NCI-H1048 (cell line): ENCODE results near the gene DLG1.
"Not testable (repeated sequence)": the region's sequence is repeated elsewhere in the genome, so short reads cannot be mapped to it uniquely, and the experiment has no call there.

Experiments used
- DNase-seq: peaks from one replicate; lab custom pipeline; 2025; lab: John Stamatoyannopoulos, UW

DLG1 gene

DNA sequence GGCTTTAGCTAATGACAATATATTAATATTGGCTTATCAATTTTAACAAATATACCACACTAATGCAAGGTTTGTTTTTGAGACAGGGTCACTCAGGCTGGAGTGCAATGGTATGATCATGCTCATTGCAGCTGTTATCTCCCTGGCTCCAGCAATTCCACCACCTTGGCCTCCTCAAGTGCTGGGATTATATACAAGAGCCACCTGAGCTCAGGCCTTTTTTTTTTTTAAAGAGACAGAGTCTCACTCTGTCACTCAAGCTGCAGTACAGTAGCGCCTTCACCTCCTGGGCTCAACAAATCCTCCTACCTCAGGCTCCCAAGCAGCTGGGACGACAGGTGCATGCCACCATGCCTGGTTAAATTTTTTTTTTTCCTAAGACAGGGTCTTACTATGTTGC, 11.7 kb downstream of the DLG1 start:
- DNase-seq, result no peak

DNA sequence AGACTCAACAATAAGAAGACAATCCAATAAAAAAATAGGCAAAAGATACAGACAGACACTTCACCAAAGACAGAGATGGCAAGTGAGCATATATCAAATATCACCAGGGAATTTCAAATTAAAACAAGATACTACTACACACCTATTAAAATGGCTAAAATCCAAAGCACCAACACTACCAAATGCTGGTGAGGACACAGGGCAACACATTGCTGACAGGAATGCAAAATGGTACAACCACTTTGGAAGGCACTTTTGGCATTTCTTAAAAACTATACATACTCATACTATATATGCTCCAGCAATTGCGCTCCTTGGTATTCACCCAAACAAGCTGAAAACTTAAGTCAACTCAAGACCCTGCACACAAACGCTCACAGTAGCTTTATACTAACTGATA, 12.9 kb downstream of the DLG1 start:
- DNase-seq, result no peak

DNA sequence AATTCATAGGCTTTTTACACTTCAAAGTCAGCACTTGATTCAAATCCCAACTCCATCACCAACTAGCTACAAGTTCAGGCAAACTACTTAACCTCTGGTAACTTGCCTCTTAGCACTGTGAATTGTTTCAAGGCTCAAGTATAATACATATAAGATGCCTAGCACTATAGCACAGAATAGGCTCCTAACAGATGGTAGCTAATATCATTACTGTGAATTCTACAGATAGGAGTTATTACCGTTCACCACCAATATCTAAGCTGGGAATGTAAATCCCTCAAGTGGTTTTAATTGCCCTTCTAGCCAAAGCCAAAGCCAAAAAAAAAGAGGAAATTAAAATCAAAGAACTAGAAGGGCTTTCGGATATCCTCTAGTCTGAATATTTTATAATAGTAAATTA, 15.4 kb downstream of the DLG1 start:
- no peak for DNase-seq

DNA sequence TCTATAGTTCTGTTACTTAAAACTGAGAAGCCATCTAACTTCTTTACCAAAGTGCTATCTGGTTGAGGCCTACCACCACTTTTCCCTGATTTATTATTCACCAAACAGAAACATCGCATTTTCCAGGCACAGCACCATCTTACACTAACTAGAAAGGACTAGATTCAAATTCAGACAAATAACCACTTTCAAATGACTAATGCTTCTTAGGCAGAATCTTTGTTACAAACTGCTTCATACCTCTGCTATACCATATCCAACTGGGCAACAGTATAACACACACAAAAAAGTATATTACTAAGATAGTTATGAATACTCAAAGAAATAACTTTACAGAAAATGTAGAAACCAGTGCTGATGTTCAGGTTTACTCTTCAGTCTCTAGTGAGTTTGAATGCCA, 16.6 kb downstream of the DLG1 start:
- no peak for DNase-seq

DNA sequence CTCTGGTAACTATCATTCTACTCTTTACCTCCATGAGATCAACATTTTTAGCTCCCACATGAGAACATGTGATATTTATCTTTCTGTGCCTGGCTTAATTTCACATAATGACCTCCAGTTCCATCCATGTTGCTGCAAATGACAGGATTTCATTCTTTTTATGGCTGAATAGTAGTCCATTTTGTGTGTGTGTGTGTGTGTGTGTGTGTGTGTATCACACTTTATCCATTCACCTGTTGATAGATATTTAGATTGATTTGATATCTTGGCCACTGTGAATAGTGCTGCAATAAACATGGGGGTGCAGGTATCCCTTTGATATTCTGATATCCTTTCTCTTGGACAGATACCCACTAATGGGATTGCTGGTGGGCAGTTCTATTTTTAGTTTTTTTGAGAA, 18.3 kb downstream of the DLG1 start:
- no peak for DNase-seq

DNA sequence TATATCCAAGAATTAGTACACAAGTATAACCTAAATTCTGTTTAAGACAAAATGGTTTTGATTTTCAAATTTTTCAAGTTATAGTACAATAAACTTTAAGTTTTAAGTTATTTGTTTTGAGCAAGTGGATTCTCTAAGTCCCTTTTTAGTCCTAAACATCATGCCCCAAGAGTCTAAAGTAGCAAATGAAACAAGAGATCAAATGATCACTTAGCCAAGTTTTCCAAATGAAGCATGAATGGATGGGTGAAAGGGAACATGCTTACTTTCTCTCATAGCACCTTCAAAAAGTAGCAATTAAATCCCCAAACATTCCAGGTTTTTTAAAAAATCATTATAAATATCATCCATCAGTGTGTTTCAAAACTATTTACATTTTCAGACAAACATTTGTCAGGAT, 19.5 kb downstream of the DLG1 start:
- DNase-seq, result no peak

DNA sequence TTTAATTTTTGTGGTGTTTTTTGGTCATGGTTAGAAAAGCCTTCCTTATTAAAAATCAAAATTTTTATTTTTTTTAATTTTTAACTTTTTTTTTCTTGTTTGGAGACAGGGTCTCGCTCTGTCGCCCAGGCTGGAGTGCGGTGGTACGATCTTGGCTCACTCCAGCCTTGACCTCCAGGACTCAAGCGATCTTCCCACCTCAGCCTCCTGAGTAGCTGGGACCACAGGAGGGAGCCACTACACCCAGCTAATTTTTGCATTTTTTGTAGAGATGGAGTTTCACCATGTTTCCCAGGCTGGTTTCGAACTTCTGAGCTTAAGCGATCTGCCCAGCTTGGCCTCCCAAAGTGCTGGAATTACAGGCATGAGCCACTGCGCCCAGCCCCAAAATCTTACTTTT, 21.6 kb downstream of the DLG1 start:
- not testable (repeated sequence) for DNase-seq

DNA sequence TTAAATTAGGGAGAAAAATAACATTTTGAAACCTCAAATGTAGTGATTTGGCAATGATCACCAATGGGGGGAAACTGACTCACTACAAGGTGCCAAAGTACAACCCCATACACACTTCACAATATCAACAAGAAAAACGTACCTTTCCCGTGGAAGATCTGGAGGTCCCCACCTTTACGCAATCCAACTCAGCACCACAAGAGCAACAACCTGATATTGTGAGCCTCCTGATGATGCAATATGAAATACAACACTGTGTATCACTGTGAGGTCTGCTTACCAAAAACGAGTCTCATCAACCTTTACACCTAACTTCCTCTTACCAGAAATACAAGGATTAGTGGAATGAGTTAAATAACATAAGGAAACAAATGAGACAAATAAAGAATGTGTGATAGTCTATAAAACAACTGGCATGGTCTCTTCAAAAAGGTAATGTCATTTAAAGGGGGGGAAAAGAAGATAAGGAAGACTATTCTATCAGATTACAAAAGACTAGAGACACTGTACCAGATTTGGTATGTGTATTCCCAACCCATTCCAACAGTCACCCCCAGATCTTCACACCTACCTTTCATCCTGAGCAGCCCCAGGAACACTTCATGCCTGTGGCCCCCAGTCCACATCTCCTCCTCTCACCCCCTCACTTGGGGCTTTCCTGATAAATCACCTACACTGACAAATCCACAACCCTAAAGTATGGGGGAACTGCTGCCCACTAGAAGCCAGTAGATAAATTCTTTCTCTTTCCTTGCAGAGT, 27.7 kb downstream of the DLG1 start:
- DNase-seq, result no peak

DNA sequence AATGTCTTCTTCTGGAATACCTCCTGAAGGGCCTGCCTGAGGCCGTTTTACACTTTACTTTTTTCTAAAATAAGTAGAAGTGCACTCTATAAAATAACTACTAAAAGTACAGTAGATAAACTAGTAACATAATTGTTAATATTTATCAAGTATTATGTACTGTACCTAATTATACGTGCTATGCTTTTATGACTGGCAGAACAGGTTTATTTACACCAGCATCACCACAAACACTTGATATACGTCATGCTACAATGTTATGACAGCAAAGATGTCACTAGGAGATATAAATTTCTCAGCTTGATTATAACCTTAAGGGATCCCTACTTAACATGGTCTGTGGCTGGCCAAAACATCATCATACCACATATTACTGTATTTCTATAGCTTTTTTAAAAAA, 29.4 kb downstream of the DLG1 start:
- DNase-seq, result no peak

DNA sequence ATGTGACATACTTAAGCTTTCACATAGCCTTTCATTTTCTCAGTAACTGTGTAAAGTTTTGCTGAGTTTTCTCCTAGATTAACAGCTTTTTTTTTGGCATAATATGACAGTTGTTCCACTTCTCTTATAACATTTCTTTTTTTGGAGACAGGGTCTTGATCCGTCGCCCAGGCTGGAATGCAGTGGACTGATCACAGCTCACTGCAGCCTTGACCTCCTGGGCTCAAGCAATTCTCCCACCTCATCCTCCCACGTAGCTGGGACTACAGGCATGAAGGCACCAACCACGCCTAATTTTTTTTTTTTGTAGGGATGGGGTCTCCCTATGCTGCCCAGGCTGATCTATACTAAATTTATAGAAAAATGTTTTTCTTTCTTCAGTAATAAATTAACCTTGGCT, 30.1 kb downstream of the DLG1 start:
- DNase-seq, result no peak

DNA sequence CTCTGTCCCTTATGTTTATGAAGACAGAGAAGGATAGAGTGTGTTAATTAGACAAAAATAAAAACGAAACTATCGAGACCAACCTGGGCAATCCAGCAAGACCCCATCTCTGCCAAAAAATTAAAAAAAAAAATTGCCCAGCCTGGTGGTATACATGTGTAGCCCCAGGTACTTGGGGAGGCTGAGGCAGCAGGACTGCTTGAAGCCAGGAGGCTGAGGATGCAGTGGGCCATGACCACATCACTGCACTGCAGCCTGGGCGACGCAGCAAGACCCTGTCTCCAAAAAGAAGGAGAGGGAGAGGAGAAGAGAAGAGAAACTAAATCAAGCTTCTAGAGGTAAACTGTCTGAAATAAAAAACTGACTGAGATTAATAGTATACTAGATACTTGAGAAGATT, 32.1 kb downstream of the DLG1 start:
- DNase-seq, result no peak

DNA sequence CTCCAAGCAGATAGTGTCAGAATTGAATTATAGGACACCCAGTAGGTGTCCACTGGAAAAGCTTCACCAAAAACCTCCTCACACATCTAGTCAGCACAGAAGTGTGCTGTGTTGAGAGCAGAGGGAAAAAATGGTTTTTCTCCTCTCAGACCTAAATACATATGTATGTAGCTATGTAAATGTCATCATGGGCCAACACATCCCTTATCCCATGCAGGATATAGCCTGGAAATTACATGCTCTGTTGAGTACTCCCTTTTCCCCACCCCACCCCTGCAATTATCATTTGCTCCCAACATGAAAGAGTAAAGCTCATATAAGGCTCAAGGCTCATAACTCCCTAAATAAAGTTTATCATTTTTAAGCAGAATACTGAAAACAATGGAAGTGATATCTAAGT, 35.7 kb downstream of the DLG1 start:
- DNase-seq, result no peak

DNA sequence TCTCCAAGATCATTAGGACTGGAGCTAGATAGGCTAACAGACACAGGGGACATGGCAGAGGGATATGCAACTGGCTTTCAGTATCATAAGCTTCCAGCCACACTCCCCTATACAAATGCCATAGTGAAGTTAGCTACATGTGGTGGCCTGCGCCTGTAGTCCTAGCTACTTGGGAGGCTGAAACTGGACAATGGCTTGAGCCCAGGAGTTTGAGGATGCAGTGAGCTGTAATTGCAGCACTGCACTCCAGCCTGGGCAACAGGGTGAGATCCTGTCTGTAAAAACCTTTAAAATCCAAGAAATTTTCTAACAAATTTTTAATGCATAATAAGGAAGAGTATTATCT, 37.3 kb downstream of the DLG1 start:
- no peak for DNase-seq

DNA sequence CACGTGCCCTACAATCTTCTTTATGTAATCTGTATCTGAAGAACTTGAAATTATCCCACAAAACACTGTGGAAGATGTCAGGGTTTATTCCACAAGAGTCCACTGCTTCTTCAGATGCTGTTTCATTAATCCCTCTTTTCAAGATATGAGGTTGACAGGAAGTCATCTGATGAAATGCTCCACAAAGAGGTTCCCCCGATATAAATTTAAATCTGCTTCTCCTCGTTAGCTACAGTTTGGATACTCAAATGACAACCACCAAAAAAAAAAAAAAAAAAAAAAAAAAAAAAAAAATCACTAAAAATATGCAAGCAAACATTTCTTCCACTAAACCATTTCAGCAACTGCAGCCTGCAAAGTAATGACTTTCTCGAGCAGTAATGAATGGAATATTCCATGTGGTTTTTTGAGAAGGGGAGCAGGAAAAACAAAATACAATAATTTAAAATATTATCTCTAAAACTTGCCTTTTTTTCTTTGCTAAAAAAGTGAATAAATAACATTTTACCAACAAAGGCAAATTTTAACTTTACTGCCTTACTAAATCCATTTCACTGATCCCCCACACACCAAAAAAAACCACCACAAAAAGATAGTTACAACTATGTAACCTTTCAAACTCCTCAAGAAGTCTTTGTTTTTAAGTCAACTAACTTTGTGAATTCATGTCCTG, 37.8 kb downstream of the DLG1 start:
- DNase-seq, result no peak

DNA sequence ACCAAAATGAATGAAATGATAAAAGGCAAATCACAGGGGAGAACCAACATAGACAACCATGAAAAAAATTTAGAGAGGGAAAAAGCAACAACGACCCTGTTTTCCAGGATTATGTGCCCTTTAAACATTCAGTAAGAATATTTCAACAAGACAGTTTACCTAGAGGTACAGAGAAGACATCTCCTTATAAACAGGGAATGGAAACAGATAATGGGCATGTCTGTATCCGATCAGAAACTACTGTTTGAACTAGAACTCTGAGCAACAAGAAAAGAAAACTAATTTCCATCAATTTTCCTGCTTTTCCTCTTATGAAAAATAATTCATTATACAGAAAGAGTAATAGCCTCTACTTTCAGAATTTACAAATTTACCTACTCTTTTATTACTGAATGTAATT, 39.3 kb downstream of the DLG1 start:
- no peak for DNase-seq

DNA sequence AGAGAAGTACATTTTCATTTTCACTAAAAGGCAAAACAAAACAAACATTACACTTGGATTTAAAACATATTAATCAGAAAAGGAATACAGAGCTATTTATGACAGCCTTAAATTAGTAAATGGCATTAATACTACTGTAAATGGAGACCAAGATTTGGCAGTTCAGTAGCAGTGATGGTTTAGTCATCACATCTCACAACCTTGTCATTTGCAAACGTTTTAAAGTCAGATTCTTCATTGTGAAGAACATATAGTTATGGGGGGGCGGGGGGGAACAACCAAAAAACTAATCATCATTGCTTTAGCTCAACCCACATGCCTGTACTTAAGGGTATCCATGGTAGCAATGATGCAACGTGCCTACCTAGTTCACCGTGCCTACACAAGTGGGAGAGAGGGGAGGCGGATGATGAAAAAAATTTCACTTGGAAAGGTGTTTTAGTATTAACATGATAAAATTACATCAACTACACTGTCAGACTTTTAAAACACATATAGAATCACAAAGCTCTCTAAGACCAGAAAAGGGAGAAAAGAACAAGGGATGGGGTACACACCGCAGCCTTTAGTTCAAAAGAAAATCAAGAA, 40.1 kb downstream of the DLG1 start:
- no peak for DNase-seq

DNA sequence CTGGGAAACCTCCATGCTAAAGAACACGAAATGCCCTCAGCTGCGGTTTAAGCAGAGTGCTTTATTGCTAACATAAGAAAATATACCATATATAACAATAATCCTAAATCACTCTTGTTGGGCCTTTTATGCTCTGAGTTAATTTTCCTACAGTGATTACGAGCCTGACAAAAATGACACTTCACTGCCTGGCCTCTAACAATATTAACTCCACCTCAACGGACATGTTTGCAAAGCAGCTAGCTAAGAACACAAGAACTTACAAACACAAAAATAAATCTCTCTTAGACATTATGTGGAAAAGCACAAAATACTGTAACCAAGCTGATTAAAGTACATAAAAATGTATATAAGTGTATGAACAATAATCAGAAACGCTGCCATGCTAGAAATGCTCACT, 40.7 kb downstream of the DLG1 start:
- no peak for DNase-seq

DNA sequence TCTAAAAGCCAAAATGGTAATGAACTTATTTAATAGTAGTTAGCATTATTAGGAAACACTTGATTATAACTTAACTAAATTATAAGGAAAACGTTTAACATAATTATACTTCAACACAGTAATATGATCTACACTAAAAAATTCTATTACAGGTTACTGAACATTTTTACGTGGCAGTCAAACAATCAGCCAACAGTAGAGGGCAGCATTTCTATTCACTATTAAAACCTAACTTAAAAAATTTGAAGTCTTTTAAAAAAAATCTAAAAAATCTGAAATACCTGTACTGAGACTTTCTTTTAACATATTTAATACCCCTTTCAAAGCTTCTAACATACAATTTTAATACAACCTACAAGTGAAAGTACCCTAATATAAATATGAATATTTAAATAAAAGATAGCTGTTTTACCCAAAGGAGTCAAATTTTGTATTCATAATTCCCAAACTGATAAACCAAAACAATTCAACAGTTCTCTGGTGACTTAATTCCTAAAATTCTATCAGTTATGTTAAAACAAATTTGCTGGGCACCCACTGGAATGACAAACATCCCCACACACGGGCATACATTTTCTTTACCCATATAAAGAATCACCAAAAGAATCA, 41.5 kb downstream of the DLG1 start:
- DNase-seq, result no peak

DNA sequence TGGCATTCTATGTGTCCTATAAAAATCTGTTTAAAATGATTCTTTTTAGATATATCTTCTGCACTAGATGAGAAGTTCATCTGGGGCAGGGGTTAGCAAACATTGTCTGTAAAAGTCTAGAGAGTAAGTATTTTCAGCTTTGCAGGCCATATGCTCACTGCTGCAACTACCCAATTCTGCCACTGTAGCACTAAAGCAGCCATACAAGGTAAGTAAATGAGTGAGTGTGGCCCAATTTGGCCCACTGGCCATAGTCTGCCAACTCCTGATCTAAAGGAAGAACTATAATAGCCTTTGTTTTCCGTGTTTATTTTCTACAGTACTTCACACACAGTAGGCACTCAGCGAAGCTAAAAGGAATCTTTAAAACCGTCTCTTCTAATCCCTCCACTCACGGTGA, 42.3 kb downstream of the DLG1 start:
- DNase-seq, result no peak

DNA sequence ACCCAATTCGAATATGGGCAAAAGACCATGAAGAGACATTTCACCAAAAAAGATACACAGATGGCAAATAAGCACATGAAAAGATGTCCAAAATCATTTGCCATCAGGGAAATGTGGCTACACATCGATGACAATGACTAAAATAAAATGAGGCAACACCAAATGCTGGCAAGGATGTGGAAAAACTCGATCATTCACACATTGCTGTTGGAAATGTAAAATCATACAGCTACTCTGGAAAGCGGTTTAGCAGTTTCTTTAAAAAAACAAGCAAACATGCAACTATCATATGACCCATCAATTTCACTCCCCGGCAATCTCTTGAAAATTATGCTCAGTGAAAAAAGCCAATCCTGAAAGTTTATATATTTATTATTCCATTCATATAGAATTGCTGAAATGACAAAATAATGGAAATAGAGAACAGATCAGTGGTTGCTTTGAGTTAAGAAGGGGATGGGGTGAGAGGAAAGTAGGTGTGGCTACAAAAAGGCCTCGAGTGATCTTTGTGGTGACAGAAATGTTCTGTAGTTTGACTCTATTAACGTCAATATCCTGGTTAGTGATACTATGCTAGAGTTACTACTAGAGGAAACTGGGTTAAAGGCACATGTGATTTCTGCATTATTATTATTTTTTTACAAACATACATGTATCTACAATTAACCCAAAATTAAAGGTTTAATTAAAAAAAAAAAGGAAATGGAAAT, 45.0 kb downstream of the DLG1 start:
- DNase-seq, result no peak

DNA sequence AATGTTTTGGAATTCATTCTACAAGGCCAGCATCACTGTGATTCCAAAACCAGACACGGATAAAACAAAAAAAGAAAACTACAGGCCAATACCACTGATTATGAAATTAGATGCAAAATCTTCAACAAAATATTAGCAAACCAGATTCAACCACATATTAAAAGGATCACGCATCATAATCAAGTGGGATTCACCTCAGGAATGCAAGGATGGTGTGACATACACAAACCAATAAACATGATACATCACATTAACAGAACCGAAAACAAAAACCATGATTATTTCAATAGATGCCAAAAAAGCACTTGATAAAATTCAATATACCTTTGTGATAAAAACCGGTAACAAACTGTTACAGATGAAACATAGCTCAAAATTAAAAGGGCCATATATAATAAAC, 48.9 kb downstream of the DLG1 start:
- no peak for DNase-seq

DNA sequence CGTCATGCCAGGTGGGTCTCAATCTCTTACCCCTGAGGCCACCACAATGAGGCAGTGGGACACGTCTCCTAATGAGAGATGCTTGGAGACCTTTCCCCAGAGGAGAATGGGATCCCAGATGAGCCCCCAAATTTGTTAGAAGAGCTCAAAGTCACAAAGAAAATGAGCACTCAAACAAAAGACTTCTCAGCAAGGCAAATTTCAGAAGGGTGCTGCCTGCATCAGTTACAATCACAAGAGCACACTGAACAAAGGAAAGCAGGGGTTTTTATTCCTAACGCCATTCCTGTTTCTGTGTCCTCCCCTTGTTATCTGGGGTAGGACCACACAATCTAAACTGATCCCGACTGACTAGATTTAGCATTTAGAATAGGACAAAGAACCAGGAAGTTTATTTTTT, 50.1 kb downstream of the DLG1 start:
- no peak for DNase-seq

DNA sequence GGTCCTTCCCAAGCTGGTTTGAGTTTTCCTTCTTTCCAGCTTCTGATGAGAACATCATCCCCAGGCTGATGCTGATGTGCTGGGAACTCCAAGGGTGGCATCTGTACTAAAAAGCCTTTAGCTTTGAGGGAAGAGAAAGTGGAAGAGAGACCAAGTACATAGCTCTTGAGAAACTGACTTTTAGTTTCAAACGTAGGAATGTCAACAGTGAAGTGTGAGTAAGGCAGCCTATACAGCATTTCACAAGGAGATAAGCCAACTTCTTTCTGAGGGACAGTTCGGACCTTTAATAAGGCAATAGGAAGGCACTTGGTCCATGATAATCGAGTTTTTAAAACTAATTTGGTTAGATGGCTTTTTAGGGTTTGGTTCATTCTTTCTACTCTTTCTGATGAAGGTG, 53.7 kb downstream of the DLG1 start:
- no peak for DNase-seq
